NCI-H128 (cell line): Measurements from ENCODE around the gene MYOC.
"Not testable (repeated sequence)": the region's sequence is repeated elsewhere in the genome, so short reads cannot be mapped to it uniquely, and the experiment has no call there.

Experiments
- DNase-seq: peaks from one replicate; lab custom pipeline; 2025; ENCODE audit not compliant: unreplicated experiment; lab: John Stamatoyannopoulos, UW

MYOC gene

DNA sequence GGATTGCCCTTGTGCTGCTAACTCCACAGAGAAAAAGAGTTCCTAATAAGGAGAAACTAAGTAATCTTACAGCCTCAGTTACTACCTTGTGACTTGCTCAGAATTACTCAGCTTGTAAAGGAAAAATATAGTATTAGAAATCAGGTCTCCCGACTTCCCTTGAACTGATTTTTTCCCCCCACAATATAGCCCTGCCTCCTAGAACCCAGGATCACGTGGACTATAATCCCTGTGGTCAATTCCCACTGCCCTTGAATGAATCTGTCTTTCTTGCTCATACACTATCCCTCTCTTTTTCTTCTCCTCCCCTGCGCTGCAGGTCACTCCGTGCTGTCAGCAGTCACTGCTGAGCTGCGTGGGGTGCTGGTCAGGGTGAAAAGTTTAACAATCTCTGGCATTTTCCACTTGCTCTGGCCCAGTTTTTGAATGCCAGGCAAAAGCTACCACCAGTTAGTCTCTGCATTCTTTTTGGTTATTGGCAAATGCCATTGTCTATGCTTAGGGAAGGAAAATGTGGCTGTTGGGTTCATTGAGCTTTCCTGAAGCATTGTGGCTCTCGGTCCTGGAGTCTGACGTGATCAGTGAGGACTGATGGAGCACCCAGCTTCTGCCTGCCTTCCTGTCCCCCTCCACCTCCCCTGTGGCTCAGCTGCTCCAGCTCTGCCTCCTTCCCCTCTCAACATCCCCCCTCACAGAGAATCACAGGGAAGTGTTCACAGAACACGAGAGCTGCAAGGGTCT, 1.9 kb upstream of the MYOC start:
- no peak for DNase-seq

DNA sequence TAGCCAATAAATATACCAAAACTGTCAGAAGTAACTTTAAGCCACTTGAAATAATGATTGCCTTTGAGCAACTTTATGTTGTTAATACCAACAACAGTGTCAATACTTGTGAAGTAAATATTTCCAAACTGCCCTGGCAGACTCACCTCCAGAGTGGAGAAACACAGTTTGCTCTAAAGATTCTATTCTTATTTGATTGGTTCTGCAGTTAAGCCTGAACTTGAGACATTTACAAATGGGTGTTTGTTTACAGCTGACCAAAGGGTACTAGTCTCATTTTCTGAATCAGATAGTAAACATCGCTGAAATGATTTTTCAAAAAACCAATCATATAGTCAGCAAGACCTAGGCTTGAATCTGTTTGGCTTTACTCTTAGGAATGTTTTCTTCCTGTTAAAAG, 1.3 kb upstream of the MYOC start:
- no peak for DNase-seq

DNA sequence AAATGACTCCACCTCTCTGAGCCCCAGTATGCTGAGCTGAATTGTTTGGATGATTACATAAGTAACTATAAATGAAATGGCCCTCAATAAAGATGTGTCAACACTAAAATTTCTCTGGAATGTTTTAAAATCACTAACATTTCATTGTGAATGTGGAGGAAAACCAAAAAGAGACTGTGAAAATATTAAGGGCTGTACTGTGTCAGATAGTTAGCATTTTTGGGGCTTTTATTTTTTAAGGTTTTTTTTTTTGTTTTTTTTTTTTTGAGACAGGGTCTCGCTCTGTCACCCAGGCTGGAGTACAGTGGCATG, 6.3 kb downstream of the MYOC start:
- DNase-seq, result no peak

DNA sequence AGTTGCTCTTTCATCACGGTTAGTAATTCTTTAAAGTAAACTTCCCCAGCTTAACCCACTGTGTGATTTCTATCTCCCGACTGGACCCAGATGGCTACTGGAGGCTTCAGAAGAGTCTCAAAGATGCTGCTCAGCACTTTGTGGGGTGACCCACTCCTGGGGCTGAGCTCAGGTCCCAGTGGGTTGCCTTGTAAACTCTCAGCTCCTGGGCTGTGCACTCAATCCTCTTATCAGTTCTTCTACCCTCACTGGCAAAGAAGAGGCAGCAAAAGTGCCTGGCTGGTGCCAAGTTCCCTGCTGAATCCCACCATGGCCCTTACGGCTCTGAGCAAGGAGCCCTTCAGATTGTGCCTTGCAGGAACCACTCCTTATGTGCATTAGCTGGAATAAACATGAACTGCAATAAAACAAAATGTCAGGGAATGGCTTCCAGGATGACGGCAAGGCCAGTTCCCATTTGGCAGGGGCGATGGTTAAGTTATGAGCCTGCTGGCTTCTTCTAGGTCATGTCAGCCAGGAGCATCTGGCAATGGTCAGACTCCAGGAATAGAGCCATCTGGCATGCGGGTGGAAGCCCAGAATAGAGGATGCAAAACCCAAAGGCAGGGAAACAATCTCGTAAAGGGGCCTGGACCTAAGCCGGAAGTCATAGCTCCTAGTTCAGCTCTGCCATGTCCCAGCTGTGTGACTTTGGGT, 6.8 kb downstream of the MYOC start:
- DNase-seq, result no peak

DNA sequence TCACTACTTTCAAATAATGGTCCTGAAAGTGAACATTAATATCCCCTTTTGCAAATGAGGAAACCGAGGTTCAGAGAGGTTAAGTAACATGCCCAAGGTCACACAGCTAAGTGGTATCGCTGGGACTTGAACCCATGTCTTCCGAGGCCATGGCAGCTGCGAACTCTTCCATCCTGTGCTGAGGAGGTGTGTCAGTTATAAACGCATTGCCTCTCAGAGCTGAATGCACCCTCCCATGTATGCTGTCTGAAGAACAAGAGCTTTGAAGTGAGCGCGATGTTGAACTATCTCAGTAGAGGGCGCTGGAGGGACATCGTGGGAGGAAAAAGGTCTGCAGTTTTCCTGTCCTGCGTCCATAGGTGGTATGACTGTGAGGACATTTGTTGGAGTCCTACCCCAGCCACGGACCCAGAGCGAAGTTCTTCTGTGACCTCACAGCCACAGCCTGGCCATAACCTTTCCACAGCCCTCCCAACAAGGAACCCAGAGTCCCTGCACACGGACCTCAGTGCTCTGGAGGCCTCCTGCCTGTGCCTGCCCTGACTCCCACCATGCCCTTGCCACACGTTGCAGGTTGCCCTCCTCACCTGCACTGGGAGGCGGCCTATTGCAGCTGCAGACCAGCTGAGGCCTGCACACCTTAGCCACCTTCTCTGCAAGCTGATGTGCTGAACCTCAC, 7.5 kb downstream of the MYOC start:
- DNase-seq, result peak; percentile 85

DNA sequence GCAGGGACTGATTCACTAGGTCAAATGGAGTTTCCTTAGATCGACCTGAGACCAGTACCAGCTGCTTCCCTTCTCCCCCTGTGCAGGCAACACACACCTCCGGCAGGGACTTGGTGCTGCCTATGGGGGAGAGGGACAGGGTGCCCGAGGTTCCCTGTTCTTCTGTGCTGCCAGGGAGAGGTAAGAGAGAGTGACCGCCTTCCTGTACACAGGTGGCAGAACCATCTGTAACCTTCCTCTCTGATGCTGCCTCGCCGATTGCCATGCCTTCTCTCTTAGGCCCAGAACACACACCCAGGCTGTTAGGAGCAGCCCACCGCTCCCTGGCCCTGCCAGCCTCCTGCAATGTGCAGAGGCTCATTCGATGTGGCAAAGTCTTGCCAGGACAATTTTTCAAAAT, 9.3 kb downstream of the MYOC start:
- no peak for DNase-seq

DNA sequence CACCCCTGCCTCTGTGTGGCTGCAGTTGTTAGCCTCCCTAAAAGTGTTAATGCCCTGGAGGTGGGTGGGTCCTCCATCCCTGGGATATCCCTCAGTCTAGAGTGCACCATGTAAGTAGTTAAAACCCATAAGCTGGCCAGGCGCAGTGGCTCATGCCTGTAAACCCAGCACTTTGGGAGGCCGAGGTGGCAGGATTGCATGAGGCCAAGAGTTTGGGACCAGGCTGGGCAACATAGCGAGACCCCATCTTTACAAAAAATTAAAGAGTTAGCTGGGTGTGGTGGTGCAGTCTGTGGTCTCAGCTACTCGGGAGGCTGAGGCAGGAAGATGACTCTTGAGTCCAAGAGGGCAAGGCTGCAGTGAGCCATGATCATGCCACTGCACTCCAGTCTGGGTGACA, 10.3 kb downstream of the MYOC start:
- no peak for DNase-seq

DNA sequence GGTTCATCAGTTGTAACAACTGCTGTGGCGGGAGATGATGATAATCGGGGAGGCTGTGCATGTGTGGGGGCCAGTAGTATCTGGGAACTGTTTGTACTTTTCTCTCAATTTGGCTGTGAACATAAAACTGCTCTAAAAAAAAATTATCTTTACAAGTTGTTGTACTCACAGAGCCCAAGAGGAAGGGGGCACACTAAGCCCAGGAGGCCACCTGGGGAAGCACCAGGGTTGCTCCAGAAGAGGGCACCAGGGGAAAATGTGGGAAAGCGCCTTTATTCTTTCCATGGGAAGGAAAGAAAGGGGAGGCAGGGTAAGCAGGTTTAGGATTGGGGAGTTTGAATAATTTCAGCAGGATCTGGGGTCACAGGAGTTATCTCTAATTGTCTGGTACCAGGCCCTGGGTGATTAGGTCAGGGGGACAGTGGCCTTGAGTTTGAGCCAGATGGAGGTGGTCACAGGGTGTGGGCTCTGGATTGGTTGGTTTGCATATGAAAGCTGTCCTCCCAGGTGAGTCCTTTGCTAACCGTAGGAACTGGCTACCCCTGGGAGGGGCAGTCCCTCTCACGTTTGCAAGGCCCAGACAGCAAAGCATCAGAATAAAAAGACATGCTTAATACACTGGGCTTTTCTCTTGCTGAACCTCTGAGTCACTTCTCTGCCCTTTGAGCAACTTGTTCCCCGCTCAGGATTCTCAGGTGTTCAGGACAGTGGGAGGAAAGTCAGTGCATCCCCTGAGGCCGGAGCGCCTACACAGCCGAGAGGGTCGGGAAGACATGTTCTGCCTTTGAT, 11.2 kb downstream of the MYOC start:
- DNase-seq, result no peak

DNA sequence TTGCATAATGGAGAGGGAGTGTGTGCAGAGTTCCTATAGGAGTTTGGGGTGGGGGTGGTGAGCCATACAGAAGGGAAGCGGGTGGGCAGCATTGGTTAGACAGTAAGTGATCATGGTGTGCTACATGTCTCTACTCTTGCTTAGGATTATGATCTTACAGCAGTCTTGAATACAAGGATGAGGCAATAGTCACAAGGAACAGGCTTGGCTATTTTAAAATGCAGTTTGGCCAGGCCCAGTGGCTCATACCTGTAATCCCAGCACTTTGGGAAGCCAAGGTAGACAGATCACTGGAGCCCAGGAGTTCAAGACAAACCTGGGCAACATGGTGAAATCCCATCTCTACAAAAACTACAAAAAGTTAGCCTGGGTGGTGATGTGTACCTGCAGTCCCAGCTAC, 12.3 kb downstream of the MYOC start:
- no peak for DNase-seq

DNA sequence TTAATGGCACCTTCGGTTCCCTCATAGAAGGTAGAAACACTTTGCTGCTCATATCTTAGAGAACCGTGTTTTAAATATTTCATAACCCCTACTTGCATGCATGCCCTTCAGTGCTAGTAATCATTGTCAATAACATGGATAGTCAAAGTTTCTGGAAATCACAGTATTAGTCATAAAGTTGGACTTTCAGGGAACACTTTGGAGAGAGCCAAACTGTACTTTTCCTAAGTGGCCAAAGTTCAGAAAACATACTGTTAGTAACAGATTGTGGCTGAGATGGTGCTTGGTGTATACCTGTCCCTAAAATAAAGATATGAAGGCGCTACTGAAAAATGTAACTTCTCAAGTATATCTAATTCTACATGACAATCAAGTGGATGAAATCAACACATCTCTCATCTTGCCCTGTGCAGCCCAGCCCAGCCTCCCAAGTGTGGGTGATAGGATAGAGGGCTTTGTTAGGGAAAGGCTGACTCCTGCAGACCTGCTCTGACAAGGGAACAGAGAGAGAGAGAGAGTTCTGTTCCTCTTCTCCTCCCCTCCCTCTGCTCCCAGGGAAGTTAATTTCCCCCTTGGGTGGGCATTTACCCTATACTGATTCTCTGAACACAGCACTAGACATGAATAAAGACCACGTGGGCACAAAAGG, 14.4 kb downstream of the MYOC start:
- no peak for DNase-seq

DNA sequence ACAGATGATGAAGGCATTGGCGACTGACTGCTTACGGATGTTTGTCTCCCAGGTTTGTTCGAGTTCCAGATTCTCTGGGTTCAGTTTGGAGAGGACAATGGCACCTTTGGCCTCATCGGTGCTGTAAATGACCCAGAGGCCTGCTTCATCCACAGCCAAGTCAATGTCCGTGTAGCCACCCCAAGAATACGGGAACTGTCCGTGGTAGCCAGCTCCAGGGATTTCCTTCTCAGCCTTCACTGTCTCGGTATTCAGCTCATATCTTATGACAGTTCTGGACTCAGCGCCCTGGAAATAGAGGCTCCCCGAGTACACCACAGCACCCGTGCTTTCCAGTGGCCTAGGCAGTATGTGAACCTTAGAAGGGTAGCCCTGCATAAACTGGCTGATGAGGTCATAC, 16.3 kb downstream of the MYOC start:
- no peak for DNase-seq

DNA sequence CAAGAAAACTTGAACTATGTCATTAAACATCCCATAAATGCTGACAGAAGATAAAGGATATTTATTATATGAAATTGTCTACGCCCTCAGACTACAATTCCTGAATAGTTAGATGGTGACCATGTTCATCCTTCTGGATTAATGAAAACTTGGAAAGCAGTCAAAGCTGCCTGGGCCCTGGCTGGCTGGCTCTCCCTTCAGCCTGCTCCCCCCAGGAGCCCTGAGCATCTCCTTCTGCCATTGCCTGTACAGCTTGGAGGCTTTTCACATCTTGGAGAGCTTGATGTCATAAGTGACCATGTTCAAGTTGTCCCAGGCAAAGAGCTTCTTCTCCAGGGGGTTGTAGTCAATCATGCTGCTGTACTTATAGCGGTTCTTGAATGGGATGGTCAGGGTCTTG, 16.8 kb downstream of the MYOC start:
- no peak for DNase-seq

DNA sequence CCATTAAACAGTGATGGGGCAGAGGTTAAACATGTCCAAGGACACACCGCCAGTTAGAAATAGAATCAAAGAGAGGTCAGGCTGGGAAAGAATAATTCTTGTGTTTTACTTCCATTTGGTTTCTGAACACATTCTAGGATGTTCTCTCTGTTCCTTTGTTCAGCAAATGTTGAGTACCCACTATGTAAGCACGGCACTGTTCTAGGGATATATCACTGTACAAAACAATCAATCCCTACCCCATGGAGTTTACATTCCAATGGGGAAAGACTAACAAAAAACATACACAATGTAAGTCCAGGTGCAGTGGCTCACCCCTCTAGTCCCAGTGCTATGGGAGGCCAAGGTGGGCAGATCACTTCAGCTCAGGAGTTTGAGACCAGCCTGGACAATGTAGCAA, 24.3 kb downstream of the MYOC start:
- DNase-seq, result no peak

DNA sequence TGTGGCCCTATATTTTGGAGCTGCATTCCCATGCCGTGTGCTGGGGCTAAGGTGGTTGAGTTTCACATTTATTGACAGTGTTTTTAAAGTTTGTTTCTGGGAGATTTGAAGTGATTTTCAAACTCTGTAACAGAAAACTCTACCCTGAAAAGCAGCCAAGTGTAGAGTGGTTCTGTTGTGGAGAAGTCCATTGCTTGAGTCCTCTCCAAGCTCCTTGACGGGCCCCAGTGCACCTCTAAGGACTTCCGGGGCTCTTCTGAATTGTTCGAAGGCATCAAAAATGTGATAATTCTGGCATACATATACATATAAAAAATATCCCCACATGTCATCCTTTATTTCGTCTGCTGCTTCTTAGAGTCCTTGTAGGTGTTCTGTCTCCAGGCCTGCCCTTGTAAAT, 25.5 kb downstream of the MYOC start:
- no peak for DNase-seq

DNA sequence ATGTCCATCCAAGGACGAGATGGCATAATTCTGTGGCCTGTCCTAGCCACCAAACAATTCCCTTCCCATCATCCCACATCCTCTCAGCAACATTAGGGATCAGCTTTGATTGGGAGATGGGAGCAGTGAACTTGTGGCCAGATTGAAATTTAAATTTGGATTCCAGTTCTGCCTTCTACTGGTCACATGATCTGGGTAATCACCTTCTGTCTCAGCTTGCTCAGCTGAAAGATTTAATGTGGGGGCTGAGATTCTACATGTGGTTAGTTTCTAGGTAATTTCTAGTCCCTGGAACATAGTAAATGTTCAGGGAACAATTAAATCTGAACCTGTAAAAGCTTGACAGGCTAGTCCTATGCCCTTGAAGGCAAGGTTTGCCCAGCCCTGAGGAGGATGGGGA, 27.3 kb downstream of the MYOC start:
- no peak for DNase-seq

DNA sequence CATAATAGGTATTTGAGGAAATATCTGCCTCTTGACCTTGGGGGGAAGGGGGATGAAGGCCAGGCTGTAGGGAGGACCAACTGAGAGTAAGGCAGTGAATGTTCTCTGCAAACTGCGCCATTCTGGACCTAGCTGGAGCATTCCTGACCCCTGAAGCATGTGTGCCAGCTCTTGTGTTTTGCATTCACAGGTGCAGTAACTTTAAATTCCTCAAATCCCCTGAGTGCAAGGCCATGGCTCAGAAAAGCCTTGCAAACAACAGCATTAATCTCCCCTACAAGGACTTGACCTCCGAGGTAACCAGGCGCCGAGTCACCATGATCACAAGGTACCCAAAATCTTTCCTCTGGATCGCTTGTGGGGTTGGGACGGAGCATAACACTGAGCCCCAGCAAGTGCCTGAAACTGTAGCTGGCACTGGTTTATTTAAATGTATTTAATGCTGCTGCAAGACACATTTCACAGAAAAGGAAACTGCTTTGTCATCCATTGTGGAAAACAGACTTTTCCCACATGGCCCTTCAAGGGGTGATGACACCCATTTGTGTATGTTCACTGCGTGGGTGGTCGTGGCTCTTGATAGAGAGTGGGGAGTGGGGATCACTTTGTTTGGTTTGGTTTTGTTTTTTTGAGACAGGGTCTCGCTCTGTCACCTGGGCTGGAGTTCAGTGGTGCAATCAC, 28.7 kb downstream of the MYOC start:
- DNase-seq, result no peak

DNA sequence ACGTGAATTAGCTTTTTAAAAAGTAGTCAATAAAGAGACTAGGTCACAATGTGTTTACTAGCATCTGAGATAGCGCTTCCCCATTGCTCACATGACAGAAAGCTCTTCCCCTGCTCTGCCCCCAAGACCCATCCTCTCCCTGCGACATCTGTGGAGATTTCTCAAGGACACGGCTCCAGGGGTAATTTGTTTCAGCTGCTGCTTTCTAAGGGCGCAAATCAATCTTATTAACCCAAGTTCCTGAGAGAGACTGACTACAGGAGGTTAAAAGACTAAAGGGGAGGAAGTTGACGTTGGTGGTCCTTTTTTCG, 30.4 kb downstream of the MYOC start, which contains the start of gene MYOCOS:
Gene MYOCOS, plus strand, starts transcription at position 92 of the 311 bp plus-strand sequence. CDS start 1,641 bp downstream, outside the sequence.
- DNase-seq, result no peak

DNA sequence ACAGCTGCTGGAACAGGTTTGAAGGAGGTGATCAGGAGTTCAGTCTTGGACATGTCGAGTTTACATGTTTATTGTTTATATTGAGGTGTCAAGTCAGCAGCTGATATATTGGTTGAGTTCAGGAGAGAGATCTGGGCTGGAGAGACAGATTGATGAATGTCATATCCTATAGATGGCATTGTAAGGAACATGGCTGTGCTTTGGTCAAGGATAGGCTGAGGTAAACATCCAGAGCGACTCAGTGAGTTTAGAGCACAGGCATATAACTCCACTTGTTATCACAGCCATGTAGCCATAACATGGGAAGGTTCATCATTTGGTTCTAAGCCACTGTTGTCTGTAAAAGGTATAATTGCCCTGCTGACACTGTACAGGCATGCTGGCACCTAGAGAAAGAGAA, 35.9 kb downstream of the MYOC start:
- no peak for DNase-seq

DNA sequence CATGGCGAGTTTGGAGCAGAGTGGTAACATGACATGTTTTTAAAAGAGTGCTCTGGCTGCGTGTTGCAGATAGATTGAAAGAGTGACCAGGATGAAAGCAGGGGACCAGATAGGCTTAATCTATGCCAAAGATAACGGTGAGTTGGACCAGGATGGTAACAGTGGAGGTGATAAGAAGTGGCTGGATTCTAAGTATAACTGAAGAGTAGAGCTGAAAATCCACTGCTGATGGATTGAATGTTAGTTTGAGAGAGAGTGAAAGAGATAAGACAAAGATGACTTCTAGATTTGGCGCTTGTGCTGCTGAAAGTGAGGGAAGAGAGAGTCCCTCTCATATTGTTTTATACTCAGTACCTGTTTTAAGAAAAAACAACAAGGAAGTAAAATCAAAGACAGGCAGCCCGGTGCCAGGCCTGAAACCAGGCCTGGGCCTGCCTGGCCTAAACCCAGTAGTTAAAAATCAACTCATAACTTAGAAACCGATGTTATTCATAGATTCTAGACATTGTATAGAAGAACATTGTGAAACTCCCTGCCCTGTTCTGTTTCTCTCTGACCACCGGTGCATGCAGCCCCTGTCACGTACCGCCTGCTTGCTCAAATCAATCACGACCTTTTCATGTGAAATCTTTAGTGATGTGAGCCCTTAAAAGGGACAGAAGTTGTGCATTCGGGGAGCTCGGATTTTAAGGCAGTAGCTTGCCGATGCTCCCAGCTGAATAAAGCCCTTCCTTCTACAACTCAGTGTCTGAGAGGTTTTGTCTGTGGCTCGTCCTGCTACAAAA, 37.2 kb downstream of the MYOC start:
- not testable (repeated sequence) for DNase-seq

DNA sequence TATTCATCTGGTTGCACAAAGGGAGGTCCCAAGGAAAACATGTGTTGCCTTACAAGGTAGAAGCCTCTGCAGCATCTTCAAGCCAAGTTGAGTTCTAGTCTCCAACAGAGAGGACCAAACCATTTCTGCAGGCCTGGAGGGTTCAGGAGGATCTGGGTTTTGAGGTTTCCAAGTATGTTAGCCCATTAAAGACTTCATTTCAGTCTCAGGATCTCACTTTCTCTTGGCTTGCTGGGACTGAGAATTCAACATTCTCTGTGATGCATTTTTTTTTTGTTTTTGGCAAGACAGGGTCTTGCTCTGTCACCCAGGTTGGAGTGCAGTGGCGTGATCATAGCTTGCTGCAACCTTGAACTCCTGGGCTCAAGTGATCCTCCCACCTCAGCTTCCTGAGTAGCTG, 39.2 kb downstream of the MYOC start:
- DNase-seq, result no peak
